GM19099 (cell line): ENCODE data around the gene PLXNB2.

Source experiments
- POLR2A ChIP-seq: IDR thresholded peaks from 3 replicates; pipeline ENCODE4 v1.6.1; 2011; ENCODE audit warnings: low read depth; ENCODE audit not compliant: insufficient read length; ENCODE audit errors: extremely low read depth

PLXNB2 gene

DNA sequence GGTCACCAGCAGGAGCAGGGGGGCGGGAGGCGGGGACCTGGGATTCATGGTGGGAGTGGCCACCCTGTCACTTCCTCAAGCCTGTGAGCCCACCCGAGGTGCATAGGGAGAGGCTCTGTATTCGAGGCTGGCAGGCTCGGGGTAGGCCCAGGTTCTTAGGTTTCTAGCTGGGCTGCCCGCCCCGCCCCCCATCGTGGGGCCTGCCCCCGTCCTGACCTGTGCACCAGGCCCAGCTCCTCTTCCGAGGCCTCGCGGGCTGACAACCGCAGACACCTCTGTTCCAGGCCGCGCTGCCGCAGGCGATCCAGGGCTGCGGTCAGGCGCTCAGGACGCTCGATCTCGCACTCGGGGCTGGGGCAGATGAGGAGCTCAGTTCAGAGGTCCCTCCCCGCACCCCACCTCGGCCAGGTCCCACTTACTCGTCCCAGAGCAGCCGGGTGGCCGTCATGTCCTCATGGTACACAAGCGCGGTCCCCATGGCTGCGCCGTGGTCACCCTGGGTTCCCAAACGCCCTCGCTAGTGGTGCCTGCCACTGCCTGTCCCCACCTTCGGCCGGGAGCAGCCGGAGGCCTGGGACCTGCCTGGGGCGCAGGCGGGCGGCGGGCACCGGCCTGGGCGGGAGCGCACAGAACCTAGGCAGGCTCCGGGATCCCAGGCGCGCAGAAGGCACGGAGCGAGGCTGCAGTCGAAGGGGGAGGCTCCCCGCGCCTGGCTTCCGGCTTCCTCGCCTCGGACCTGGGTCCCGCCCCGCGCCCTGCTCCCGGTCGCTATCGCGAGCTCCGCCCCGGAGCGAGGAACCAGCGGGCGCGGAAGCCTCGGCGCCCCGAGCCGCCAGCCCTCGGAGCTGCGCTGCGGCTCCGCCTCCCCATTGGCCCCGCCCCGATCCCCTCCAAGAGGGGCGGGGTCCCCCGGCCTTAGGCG lies 56.6 kb downstream of the PLXNB2 start, which contains the start of gene HDAC10:
Gene HDAC10 (minus strand): TSS at position 711 of the 922 bp plus-strand sequence. CDS start 233 bp downstream, at position 478.
- TF ChIP-seq POLR2A = peak; percentile 73

DNA sequence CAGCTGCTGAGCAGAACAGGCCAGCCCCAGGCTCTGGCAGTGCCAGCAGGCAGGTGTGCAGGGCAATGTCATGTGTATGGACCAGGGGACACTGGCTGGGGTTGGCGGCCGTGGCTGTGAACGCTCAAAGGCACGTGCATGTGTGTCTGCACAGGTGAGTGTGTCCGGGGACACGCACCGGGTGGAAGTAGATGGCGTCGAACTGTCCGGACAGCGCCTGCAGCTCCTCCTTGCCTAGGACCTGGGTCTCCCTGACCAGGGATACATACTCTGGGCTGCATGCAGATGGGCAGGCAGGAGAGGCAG lies 57.2 kb downstream of the PLXNB2 start:
- TF ChIP-seq POLR2A = no peak

DNA sequence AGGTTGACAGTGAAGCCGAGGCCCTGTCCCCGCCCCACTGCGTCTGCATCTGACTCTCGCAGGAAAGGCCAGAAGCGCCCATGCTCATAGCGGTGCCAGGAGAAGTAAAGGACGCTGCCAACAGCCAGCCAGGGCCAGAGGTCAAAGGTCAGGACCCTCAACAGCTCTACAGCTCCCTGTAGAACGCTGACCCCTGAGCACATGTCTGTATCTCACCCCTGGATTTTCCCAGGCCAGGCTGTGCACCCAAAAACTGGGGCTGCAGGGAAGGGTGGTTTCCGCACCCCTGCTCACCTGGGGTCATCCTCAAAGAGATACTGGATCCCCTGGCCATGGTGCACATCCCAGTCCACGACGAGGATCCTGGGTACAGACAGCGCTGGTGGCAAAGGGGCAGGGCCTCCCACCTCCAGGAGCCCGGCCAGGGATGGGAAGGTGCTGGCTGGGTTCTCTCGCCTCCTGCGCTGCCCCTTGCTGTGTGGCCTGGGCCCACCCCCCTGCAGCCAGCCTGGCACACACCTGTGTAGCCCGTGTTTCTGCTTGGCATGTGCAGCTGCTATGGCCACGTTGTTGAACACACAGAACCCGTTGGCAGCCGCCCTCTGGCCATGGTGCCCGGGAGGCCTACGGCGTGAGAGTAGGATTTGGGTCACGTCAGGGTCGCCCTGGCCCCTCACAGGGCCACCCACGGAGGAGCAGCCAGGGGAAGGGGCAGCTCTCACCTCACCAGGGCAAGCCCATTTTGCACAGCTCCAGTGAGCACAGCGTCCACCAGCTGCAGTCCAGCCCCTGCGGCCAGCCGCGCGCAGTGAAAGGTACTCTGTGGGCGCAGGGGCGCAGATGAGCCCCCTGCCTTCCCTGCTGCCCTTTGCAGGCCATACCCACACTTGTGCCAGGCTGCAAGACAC lies 57.9 kb downstream of the PLXNB2 start:
- no peak for TF ChIP-seq POLR2A

DNA sequence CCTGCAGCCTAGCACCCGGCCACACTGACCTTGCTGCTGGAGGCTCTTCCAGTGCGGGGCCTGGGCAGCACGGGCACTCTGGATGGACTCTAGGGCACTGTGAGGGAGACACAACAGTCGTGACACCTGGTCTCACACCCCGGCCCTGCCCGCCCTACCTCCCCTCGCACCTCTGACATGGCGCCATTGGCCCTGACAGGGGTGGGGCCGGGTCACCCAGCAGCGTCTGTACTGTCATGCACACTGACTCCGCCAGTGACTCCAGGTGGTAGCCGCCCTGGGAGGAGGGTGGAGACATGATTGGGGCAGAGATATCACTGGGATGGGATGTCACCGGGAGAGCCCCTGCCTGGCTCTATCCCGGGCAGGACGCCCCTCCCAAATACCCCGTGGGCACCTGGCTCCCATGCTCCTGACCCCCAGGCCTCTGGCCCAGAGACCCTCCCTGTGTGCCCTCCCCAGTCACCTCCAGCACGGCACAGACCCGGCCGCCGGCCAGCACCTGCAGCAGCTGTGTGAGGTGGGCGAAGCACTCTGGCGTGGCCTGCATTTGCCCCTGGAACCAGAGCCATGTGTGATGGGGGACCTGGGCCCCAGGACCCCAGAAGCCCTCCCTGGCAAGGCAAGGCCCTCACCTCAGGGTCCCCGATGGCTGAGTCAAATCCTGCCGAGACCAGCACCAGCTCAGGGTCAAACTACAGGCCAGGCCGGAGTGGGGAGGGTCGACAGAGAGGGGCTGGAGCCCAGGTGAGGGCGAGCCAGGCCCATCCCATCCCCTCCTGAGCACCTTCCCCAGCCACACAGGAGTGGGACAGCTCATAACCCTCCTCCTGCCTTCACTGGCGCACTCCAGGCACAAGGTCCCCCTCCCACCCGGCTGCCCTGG lies 59.0 kb downstream of the PLXNB2 start:
- TF ChIP-seq POLR2A = no peak

DNA sequence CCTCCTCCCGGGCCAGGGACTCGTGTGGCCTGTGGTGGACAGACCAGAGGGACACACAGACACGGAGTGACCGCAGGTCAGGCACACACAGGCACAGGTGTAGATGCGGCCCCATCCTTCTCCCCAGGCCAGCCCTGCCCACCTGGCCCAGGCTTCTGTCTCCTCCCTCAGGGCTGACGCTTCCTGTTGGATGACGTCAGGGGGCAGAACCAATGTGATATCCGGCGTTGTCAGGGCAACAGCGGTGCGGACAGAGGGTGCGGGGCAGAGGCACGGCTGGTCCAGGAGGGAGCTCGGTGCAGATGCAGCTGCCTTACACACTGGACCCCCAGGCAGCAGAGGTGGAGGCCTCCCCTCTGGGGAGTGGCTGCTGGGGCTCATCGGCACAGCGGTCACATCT lies 59.7 kb downstream of the PLXNB2 start:
- TF ChIP-seq POLR2A = no peak

DNA sequence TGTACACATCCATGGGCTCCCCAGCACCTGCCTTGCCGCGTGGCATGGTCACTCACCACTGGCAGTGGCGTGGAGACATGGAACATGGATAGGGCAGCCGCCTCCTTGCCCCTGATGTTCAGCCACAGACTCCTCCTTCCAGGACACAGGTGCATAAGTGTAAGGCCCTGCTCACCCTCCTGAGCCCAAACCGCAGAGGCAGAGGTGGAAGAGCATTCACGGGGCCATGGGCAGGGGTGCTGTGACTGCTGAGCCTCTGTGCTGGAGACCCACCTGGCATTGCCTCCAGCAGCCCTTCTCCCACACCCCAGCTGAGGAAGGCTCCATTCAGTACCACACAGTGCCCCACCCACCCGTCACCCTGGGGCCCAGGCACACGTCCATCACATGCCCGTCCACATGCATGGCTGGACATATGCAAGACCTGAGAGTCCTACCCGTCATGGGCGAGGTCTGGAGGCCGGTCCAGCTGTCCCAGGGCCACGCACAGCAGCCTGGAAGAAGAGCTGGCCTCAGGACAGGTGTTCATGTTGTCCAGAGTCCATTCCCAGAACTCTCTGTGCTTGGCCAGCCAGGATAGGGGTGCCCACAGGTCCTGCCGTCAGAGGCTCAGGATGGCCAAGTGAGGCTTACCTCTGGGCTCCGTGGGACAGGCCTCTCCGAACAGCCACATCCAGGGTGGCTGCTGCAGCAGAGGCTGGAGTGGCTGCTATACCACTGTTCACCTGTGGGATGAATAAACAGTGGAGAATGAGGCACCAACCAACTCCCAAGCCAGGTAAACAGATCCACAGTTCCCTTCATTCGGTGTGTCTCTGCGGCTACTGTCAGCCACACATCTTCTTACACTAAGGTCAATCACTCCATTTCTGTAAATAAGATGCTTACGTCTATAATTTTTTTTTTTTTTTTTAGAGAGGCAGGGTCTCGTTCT lies 60.9 kb downstream of the PLXNB2 start:
- peak; percentile 16 for TF ChIP-seq POLR2A

DNA sequence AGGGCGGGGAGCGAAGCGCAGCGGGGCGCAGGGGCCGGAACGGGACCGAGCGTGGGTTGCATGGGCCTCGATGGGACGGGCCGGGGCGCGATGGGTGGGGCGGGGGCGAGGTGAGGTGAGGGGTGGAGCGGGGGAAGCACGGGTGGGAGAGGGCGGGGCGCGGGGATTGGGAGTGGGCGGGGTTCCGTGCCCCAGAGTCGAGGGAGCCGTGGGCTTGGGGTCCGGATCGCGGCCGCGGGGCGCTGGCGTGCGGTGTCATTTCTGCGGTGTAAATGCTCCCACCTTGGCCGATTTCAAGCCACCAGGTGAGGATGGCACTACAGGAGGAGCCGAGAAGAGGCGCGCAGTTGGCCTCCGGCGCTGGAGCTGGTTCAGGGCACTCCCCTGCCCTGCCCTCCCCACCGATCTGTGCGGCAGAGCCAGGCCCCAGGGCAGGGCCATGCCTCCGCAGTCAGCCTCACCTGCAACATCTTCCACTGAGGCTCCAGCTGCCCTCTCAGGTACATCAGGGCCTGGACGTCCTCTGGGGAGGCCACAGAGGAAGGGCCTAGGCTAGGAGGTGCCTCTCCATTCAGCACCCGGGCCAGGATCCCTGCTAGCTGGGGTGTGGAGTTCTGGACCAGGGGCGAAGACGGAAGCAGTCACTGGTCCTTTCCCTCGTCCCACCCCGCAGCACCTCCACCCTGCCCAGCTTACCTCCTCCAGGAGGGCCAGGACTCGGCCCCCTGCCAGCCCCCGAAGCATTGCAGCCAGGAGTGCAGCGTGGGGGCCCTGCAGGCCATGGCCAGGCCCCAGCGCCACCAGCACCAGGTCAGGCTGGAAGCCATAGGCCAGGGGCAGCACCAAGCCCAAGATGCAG lies 62.0 kb downstream of the PLXNB2 start:
- TF ChIP-seq POLR2A = no peak

DNA sequence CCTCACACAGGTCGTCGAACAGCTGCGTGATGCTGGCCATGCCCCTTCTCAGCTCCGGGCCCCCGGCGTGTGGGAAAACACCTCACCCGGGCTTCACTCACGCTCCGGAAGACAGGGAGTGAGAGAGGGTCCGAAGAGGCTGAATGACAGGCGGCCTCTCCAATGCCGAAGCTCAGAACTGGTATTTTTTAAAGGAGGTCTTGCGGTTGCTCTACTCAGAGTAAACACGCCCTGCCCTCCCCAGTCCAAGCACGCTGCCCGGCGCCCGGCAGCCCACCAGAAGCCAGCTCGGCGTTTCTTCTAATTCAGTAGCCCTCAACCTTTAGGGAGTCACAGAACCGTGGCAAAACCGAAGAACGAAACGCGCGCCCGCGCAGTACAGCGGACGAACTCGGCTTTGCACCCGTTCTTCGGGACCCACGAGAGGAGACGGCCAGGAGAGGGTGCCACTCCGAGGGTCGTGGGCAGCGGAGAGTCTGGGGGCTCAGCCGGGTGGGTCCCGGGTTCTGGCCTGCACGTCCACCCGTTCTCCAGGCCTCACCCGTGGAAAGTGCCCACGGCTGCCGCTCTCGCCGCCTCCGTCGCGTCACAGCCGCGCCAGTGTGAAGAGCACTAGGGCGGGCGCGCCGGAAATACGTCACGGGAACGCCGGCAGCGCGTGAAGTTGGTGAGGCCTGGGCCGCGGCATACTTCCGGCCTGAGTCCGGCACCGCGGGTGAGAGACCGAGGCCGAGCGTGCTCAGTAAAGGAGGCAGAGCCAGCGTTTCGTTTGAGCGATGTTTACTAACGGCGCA lies 62.8 kb downstream of the PLXNB2 start, which contains the start of gene TUBGCP6:
Gene TUBGCP6 (minus strand): TSS at position 604 of the 794 bp plus-strand sequence. CDS start 564 bp downstream, at position 40.
- peak; percentile 92 for TF ChIP-seq POLR2A

DNA sequence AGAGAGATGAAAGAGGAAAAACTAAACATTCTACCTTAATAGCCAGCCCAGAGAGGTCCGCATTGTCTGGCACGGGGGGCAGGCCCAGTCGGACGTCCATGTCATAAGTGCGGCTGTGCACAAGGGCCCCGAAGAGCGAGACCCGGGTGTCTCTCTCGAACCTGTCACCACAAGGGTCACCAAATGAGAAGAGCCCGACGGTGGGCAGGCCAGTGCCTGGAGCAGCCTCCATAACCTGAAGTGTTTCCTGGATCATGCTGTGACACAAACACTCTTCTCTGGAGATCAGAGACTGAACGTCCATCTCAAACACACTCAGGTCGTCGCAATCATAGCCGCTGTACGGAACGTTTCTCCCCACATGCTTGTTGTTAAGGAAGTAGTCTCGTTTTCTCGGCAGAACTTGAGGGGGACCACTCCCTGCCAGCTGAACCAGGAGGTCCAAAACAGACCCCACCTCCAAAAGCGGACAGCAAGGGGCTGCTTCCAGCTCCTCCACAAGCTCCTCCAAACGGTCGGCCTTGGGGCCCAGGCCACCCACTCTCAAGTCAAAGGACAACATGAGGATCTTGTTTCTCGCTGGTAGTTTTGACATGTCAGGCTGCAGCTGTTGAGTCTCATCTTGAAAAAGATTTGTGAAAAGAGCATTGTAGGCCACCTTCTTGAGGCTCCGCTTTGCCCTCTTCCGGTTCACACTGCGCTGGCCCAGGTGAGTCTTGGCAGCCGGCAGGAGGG lies 63.6 kb downstream of the PLXNB2 start:
- no peak for TF ChIP-seq POLR2A

DNA sequence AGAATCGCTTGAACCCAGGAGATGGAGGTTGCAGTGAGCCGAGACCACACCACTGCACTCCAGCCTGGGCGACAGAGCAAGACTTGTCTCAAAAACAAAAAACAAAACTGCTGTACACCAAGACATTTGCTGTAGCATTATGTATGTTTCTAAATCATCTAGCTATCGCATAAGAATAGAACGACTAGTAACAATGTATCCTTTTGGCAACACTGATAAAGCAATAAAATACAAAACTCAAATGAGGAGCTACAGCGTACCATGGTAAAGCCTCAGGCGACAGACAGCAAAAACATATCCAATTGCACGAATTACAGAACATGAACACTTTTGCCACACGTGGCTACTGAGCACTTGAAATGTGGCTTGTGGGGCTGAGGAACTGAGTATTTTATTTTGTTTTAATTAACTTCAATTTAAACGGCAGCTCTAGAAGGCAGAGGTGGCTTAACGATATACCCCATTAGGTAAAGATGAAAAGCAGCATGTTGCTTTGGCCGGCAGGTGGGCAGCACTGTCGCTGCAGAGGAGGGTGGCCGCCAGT lies 65.0 kb downstream of the PLXNB2 start:
- TF ChIP-seq POLR2A = no peak

DNA sequence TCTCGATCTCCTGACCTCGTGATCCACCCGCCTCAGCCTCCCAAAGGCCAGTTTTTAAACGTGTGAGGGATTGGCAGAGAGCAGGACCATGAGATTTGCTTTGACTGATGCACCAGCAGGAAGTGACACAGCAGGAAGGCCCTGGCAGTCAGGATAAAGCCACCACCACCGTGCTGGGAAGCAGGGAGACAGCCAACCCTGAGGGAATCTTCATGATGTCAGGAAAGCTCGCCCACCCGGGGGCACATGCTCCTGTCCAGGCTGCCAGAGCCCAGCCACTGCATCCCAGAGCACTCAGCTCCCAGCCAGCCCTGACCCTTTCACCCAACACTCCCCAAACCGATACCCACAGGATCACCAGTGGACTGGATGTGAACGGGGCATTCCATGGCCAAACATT lies 68.7 kb downstream of the PLXNB2 start:
- no peak for TF ChIP-seq POLR2A
